IMR-90 (cell line): Measurements from ENCODE around the gene POLA2.

ENCODE experiments used
- BHLHE40 ChIP-seq: fragments of 150-350 bp; IDR thresholded peaks from 2 replicates; pipeline ENCODE4 v1.6.1; 2016; ENCODE audit warnings: mild to moderate bottlenecking, low read depth, low read length
- CHD1 ChIP-seq: IDR thresholded peaks from 2 replicates; pipeline ENCODE4 v1.6.1; 2012; ENCODE audit warnings: low read depth, low read length, improper control_type of control experiment
- ELK1 ChIP-seq: fragments of 150-350 bp; IDR thresholded peaks from 2 replicates; pipeline ENCODE4 v1.6.1; 2016; ENCODE audit warnings: low read depth, mild to moderate bottlenecking, low read length, moderate library complexity, borderline replicate concordance
- FOS ChIP-seq: fragments of 150-350 bp; IDR thresholded peaks from 2 replicates; pipeline ENCODE4 v1.6.1; 2016; ENCODE audit warnings: low read depth, low read length
- MAFK ChIP-seq: IDR thresholded peaks from 2 replicates; pipeline ENCODE4 v1.6.1; 2012; ENCODE audit warnings: low read depth, low read length, improper control_type of control experiment
- MXI1 ChIP-seq: IDR thresholded peaks from 2 replicates; pipeline ENCODE4 v1.6.1; 2012; ENCODE audit warnings: low read depth, mild to moderate bottlenecking, low read length, moderate library complexity, borderline replicate concordance
- NFE2L2 ChIP-seq: fragments of 150-350 bp; IDR thresholded peaks from 2 replicates; pipeline ENCODE4 v1.6.1; 2016; ENCODE audit warnings: low read depth, mild to moderate bottlenecking, low read length
- POLR2A ChIP-seq: IDR thresholded peaks from 2 replicates; pipeline ENCODE4 v1.6.1; 2012; ENCODE audit warnings: mild to moderate bottlenecking, low read depth, low read length
- RAD21 ChIP-seq: IDR thresholded peaks from 2 replicates; pipeline ENCODE4 v1.6.1; 2012; ENCODE audit warnings: low read length, improper control_type of control experiment
- RFX5 ChIP-seq: IDR thresholded peaks from 2 replicates; pipeline ENCODE4 v1.8.0; 2012; ENCODE audit warnings: low read depth, mild to moderate bottlenecking, low read length, moderate library complexity
- SMC3 ChIP-seq: fragments of 150-350 bp; IDR thresholded peaks from 2 replicates; pipeline ENCODE4 v1.6.1; 2016; ENCODE audit warnings: low read depth, mild to moderate bottlenecking, antibody characterized with exemption, low read length, moderate library complexity
- USF2 ChIP-seq: fragments of 150-350 bp; IDR thresholded peaks from 2 replicates; pipeline ENCODE4 v1.6.1; 2017; ENCODE audit warnings: mild to moderate bottlenecking, antibody characterized with exemption, low read length, low read depth
- TF ChIP-seq, protein P1 (sequence below): conservative IDR thresholded peaks from 2 replicates; pipeline ENCODE4 v1.5.1; 2012; ENCODE audit warnings: mild to moderate bottlenecking, low read depth, low read length, improper control_type of control experiment

- TF ChIP-seq, protein P1, sequence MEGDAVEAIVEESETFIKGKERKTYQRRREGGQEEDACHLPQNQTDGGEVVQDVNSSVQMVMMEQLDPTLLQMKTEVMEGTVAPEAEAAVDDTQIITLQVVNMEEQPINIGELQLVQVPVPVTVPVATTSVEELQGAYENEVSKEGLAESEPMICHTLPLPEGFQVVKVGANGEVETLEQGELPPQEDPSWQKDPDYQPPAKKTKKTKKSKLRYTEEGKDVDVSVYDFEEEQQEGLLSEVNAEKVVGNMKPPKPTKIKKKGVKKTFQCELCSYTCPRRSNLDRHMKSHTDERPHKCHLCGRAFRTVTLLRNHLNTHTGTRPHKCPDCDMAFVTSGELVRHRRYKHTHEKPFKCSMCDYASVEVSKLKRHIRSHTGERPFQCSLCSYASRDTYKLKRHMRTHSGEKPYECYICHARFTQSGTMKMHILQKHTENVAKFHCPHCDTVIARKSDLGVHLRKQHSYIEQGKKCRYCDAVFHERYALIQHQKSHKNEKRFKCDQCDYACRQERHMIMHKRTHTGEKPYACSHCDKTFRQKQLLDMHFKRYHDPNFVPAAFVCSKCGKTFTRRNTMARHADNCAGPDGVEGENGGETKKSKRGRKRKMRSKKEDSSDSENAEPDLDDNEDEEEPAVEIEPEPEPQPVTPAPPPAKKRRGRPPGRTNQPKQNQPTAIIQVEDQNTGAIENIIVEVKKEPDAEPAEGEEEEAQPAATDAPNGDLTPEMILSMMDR, result no peak
- TF ChIP-seq USF2 (no peak), FOS (no peak), SMC3 (no peak), RFX5 (no peak), POLR2A (no peak), MXI1 (no peak), NFE2L2 (no peak), ELK1 (no peak), MAFK (no peak), RAD21 (no peak), CHD1 (no peak), BHLHE40 (no peak)
Observed at GRCh38 chr11:65217441-65218423, 44.0 kb upstream of the POLA2 start.
